ENCODE measurements around the gene VPS35L.

VPS35L gene

DNA sequence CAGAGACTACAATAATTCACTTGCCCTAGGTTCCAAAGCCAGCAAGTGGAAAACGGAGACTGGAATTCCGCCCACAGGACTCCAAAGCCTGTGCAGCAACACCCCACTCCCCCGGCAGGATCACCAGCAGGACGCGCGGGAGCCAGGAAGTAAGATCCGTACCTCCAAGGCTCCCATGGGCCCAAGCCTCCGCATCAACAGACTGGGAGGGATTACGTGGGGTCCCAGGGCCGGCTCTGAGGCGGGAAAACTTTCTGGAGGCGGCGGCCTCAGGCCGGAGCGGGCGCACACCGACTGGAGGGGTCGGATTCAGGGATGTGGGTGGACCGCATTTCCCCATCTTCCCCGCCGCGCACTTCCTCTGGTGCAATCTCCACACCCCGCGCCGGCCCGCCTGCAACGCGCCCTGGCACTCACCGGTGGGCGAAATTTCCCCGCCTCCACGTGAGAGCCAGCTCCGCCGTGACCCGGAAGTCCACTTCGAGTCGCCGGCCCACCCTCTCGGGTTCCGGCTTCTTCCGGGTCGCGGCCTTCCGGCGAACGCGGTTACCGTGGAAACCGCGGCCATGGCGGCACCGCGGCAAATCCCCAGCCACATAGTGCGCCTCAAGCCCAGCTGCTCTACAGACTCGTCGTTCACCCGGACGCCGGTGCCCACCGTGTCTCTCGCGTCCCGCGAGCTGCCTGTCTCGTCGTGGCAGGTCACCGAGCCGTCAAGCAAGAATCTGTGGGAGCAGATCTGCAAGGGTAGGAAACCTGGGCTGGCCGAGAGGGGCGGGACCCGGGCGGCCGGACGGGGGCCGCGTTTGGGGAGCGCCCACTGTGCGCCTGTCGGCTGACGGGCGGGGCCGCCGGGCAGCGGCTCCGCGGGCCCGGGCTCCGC, 162.5 kb downstream of the VPS35L start, which contains the start of the genes IQCK and KNOP1:
IQCK (plus strand) TSS at position 531 of the 883 bp plus-strand sequence; CDS start at position 567, 36 bp downstream.
KNOP1 (minus strand) TSS at position 487 of the 883 bp plus-strand sequence. CDS start 3,192 bp downstream, outside the sequence.
- peak; percentile 90 to 92 for DNase-seq
- peak; percentile 33 for TF ChIP-seq POLR2A (IDR thresholded peaks at IDR 0.05; ENCODE audit: low read length)
- TF ChIP-seq GATA1 (IDR thresholded peaks at IDR 0.05; ENCODE audit: low read depth, low read length) = no peak

DNA sequence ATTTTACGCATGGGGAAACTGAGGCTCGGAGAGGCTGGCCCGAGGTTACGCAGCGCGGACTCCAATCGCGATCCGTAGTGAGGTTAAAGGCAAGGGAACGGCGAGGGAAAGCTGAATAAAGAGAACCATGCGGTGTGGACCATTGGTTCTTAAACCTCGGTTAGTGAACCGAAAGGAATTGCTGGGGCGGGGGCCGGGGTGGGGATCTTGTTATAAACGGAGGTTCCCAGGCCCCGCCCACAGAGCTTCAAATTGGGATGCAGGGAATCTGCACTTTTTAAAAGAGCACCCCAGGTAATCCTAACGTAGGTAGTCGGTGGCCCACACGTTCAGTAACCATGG, 163.1 kb downstream of the VPS35L start:
- TF ChIP-seq POLR2A (IDR thresholded peaks at IDR 0.05; ENCODE audit: low read length) = no peak
- no peak for TF ChIP-seq GATA1 (IDR thresholded peaks at IDR 0.05; ENCODE audit: low read depth, low read length)
- peak in 1 of 2 experiments; percentile 34 for DNase-seq

DNA sequence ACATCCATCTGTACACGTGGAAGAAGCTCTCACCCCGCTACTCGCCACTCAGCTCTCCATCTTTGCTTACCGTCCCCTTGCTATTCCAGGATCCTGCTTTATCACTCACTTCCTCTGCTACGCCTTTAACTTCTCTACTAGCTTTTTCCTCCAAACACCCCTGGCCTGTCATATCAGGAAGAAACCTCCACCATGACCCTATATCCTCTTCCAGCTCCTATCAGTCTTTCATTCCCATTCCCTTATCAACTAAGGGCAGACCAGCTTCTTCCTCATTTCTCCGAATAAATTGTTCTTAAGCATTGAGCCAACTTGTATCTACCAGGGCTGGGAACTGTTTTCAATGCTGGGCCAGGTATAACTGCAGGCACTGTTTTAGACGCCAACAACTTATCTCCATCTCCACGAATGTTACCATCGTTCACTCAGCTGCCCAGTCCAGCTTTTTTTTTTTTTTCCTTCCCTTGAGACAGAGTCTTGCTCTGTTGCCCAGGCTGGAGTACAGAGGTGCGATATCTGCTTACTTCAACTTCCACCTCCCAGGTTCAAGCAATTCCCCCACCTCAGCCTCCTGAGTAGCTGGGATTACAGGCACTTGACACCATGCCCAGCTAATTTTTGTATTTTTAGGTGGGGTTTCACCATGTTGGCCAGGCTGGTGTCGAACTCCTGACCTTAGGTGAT, 166.9 kb downstream of the VPS35L start:
- peak in 1 of 2 experiments; percentile 11 for DNase-seq
- TF ChIP-seq GATA1 (IDR thresholded peaks at IDR 0.05; ENCODE audit: low read depth, low read length) (no peak), POLR2A (IDR thresholded peaks at IDR 0.05; ENCODE audit: low read length) (no peak)

DNA sequence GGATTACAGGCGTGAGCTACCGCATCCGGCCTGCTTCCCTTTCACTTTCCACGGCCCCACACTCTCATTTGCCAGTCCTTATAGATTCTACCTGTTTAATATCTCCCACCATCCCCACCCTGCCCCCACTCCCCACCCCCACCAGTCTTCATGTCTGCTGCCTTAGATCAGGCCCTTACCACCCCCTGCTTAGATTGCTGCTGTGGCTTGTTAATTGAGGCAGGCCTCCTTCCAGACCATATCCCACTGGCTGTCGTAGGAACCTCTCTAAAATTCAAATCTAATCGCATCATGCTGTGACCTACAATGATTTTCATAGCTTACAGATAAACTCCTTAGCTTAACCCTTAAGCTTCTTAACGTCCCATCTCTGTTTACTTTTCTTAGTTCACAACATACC, 167.5 kb downstream of the VPS35L start:
- TF ChIP-seq GATA1 (IDR thresholded peaks at IDR 0.05; ENCODE audit: low read depth, low read length) (no peak), POLR2A (IDR thresholded peaks at IDR 0.05; ENCODE audit: low read length) (no peak)
- no peak for DNase-seq

DNA sequence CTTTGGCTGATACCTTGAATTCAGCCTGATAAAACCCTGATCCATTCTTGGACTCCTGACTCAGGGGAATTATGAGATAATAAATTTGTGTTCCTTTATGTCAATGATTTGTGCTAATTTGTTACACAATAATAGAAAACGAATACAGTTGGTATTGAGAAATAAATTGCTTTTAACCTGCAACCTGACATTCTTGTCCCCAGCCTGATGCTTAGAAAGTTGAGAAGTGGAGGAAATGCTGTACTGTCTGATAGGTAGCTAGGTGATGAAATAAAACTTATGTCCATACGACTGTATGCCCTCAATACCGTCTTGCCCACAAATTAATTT, 173.1 kb downstream of the VPS35L start:
- DNase-seq = no peak
- TF ChIP-seq POLR2A (IDR thresholded peaks at IDR 0.05; ENCODE audit: low read length) (no peak), GATA1 (IDR thresholded peaks at IDR 0.05; ENCODE audit: low read depth, low read length) (no peak)

DNA sequence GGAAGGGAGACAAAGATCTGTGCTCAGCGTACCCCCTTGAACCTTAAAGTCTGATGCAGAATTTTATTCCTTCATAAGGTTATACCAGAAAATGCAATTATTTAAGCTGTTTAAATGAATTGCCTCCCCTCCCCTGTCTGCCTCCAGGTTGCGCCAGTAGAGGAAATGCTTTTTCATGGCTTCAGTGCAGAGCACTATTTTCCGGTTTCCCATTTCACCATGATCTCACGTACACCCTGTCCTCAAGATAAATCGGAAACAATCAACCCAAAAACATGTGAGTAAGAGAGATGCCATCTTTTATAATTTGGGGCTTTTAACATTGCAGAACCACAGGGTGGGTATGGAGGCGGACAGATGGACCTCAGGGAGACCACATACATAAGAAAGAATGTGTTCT, 178.0 kb downstream of the VPS35L start:
- DNase-seq = no peak
- no peak for TF ChIP-seq GATA1 (IDR thresholded peaks at IDR 0.05; ENCODE audit: low read depth, low read length)
- TF ChIP-seq POLR2A (IDR thresholded peaks at IDR 0.05; ENCODE audit: low read length) = no peak

DNA sequence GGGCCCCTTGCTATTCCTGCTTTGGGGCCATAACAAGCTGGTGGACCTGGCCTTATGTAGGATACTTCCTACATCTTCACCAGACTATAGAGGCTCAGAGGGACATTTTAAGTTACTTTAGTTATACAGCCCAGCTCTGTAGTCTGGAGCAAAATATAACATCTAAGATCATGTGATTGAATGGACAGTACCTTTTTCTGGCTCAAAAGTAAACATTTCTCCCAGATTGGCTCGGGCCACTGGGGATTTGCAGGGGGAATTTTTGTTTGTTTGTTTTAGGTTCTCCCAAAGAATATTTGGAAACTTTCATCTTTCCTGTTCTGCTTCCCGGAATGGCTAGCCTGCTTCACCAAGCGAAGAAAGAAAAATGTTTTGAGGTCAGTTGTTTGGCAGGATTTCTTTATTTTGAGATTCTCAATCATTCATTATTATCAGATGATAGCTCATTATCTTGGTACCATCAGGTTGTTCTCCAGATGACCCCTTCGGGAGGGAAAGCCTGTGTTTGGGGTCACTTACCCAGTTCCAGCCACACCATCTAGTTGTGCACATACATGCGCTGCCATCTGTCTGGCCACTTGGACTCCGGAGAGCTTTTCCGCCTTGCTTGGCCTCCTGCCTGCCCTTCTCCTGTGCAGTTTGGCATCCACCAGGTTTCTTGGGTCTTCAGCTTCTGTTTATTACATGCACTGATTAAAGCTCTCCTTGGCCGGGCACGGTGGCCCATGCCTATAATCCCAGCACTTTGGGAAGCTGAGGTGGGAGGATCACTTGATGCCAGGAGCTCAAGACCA, 179.8 kb downstream of the VPS35L start:
- DNase-seq = no peak
- TF ChIP-seq GATA1 (IDR thresholded peaks at IDR 0.05; ENCODE audit: low read depth, low read length) = no peak
- no peak for TF ChIP-seq POLR2A (IDR thresholded peaks at IDR 0.05; ENCODE audit: low read length)

DNA sequence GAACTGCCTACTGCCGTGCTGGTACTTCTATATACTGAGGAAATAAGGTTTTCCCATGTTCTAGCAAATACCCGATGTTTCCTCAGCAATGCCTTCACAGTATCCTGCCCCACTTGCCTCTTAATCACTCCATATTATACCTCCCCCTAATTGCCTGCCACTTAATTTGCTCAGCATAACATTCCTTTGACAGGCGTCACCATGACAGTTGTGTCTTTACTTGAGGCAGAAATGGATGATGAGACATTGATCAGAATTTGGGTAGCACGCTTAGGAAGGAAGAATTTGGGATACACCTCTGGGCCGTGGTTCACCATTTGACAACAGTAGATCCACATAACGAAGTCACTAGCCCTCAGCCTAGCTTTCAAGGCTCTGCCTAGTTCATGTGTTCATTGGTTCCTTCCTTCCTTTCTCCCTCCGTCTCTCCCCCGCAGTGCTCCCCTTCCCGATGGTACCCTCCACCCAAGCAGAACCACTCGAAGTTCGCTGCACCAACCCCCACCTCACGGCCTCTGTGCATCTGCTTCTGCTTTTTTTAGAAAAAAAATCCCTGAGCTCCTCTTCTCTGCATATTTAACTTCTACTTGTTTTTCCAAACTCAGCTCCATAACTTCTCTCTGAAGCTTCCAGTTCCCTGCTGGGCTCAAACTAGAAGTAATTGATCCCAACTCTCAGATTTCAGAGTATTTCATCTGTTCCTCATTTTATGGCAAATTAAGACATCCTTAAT, 182.0 kb downstream of the VPS35L start:
- DNase-seq = no peak

DNA sequence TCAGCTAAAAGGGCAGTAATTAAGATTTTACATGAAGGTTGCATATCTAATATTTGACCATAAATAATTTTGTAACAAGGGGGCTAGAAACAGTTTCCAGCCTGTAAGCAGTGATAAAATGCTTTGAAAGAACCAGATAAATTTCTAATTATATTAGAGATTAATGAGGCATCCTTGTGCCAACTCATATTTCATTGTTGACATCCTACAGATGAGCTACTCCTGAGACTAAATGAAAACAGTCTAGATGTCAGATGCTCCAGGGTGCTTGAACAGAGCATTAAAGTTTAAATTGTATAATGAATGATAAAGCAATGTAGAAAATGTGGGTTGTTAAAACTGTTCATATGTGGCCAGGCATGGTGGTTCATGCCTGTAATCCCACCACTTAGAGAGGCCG, 185.9 kb downstream of the VPS35L start:
- no peak for DNase-seq
- TF ChIP-seq POLR2A (IDR thresholded peaks at IDR 0.05; ENCODE audit: low read length) (no peak), GATA1 (IDR thresholded peaks at IDR 0.05; ENCODE audit: low read depth, low read length) (no peak)

More for the DNA sequence above, 182.0 kb downstream of the VPS35L start:
- TF ChIP-seq GATA1 (IDR thresholded peaks at IDR 0.05; ENCODE audit: low read depth, low read length) (no peak), POLR2A (IDR thresholded peaks at IDR 0.05; ENCODE audit: low read length) (no peak)

DNA sequence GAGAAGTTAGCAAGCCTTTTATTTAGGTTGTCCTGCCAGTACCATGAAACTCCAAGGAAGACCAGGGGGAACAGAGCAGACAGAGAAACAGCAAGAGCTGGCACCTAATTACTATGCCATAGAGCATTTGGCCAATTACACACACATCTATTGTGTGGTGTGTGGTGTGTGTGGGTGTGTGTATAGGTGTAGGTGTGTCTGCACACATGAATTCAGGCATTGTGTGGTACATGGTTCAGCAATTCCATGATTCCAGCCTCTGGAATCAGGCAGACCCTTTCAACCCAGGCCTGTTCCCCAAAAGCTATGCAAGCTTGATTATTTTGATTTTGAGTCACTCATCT, 188.3 kb downstream of the VPS35L start:
- no peak for TF ChIP-seq GATA1 (IDR thresholded peaks at IDR 0.05; ENCODE audit: low read depth, low read length)
- no peak for TF ChIP-seq POLR2A (IDR thresholded peaks at IDR 0.05; ENCODE audit: low read length)
- DNase-seq = no peak

DNA sequence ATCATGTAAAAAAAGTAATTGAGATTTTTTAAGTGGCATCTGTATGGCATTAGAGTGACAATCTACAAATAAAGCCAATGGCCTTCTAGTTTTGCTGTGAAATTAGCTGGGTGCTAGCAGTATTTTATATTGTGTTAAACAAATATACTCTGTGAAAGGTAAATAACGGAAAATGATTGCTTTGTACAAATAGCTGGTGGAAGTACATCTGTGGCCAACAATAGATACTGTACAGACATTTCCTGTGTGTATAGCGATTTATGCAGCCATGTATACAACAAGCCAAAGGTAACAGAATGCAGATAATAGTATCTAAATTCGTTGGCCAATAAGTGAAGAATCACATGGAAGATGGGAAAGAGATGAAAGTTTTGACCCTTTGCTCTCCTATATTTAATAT, 189.2 kb downstream of the VPS35L start:
- no peak for TF ChIP-seq POLR2A (IDR thresholded peaks at IDR 0.05; ENCODE audit: low read length)
- no peak for TF ChIP-seq GATA1 (IDR thresholded peaks at IDR 0.05; ENCODE audit: low read depth, low read length)
- no peak for DNase-seq

DNA sequence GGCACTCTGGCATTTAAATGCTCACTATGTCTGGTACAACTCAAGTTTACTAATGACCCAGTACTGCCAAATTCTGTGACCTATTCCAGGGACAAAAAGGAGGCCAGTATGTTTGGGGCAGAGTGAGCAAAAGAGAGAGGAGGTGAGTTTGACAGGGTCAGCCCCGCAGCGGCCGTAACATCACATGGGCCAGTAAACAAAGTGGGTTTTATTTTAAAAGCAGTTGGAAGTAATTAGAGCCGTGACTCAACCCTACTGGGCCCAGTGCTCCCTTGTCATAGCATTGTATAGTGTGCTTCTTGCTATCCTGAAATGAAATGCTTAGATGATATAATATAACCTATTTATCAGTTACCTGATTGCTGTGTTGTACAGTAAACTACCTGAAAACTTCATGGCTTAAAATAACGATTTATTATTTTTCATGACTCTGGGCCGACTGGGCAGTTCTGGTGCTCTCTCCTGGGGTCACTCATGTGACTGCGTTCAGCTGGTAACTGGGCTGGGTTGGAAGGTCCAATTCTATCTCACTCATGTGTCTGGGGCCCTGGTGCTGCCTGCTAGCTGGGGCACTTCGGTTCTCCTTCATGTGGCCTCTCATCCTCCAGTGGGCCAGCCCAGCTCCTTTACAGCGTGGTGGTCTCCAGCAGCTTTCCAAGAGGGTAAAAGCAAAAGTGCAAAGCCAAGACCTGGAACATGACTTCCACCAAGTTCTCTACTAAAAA, 189.9 kb downstream of the VPS35L start:
- TF ChIP-seq POLR2A (IDR thresholded peaks at IDR 0.05; ENCODE audit: low read length) (no peak), GATA1 (IDR thresholded peaks at IDR 0.05; ENCODE audit: low read depth, low read length) (no peak)
- DNase-seq = no peak

DNA sequence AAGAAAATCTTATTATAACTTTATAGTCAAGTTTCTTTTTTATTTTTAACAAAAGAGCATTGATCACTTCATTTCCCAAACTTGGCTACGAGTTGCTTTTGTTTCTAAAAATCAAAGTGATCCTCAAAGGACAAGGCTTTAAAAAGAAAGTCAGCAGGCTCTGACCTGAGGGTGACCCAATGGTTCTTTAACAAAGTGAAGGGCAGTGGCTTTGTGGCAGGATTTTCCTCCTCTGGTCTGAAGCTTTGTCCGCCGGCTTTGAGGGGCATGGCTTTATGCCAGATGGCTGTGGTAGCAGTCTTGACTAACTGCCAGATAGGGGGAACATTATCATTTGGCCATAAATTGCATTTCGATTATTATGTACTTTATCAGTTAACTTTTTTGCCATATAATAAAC, 191.1 kb downstream of the VPS35L start:
- TF ChIP-seq GATA1 (IDR thresholded peaks at IDR 0.05; ENCODE audit: low read depth, low read length) = no peak
- no peak for TF ChIP-seq POLR2A (IDR thresholded peaks at IDR 0.05; ENCODE audit: low read length)
- no peak for DNase-seq
